Measurements from ENCODE around the gene GTPBP6. TPM values are rescaled to one million over a fixed set of nuclear protein-coding genes. Genes with fewer than 3 reads are reported as not detected.

The GTPBP6 gene
- total RNA-seq, 4 donors from 2014 or later: 26.2 to 65.3 (median 35.7) TPM

GRCh38 chrX:275476-275966 is 43.1 kb downstream of the GTPBP6 start:
- peaks cover 4 to 10% of the 10 kb centered on the region in 2 donors for H3K4me1 ChIP-seq
- H3K27me3 ChIP-seq: peaks cover 0 to 13% of the 10 kb centered on the region in 2 donors
- DNase-seq: no peak
- H3K9me3 ChIP-seq: no peaks in the 10 kb centered on the region
- no peak overlapping the region for H3K27ac ChIP-seq
- peak overlapping the region in 1 of 2 donors; percentile 3 for H3K4me3 ChIP-seq
- intact Hi-C loops (cut with DNase I; ENCODE audit: low total_unique reads): no loop called here
- TF ChIP-seq CTCF (IDR thresholded peaks at IDR 0.05) (no peak), POLR2A (IDR thresholded peaks at IDR 0.05) (no peak)
- H3K36me3 ChIP-seq: no peaks in the 10 kb centered on the region

DNA sequence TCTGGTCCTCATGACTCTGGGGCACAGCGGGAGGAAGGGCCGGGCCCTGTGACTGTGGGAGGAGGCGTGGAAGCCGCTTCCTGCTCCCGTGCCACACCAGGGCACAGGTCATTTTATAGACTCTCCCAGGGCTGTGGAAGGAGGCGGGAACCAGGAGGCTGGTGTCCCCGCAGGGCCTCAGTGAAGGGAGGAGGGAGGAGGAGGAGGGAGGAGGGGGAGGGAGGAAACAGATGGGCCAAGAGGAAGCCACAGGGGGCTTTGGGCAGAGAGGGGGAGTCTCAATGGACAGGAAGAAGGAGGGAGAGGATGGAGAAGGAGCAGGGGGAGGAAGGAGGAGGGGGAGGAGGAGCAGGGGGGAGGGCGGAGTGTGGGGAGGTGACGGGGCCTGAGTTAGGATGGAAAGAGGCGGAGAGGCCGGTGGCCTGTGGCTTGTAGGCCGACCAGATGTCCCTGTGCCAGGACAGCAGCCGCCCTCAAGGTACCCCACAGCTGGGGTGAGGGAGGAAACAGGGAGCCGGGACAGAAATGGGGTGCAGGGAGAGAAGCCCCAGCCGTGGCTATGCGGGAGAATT is 43.6 kb downstream of the GTPBP6 start:
- no peak overlapping the region for H3K27ac ChIP-seq
- no peak overlapping the region for H3K4me3 ChIP-seq
- intact Hi-C loops (cut with DNase I; ENCODE audit: low total_unique reads): no loop called here
- H3K27me3 ChIP-seq: peaks cover 0 to 13% of the 10 kb centered on the region in 2 donors
- peaks cover 4 to 10% of the 10 kb centered on the region in 2 donors for H3K4me1 ChIP-seq
- no peaks in the 10 kb centered on the region for H3K9me3 ChIP-seq
- no peak for TF ChIP-seq POLR2A (IDR thresholded peaks at IDR 0.05)
- TF ChIP-seq CTCF (IDR thresholded peaks at IDR 0.05): no peak
- H3K36me3 ChIP-seq: no peaks in the 10 kb centered on the region
- no peak for DNase-seq

GRCh38 chrX:270848-271367 is 47.7 kb downstream of the GTPBP6 start:
- DNase-seq: no peak

DNA sequence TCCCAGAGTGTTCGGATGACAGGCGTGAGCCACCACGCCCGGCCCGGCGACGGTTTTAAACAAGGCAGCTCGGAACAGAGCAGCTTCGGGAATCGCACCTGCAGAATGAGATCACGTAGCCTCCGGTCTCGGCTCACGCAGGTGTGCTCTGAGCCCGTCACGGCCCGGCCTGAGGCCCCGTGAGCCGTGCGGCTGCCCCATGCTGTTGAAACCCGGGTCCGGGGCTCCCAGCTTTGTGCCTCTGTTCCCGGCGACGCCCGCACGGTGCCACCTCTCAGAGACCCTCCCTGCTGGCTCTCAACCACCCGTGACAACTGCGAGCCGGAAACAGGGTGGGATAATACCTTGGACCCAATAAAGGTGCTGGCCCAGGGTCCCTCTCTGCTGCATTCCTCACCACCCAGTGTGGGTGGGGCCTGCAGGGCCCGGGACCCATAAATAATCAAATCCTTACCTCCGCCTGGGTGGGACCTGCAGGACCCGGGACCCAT is 50.8 kb downstream of the GTPBP6 start:
- no peaks in the 10 kb centered on the region for H3K27me3 ChIP-seq
- intact Hi-C loops (cut with DNase I; ENCODE audit: low total_unique reads): no loop called here
- no peaks in the 10 kb centered on the region for H3K36me3 ChIP-seq
- peak in 1 of 2 donors; percentile 9 for DNase-seq
- H3K4me1 ChIP-seq: no peaks in the 10 kb centered on the region
- no peak overlapping the region for H3K27ac ChIP-seq
- H3K9me3 ChIP-seq: no peaks in the 10 kb centered on the region
- TF ChIP-seq CTCF (IDR thresholded peaks at IDR 0.05) (no peak), POLR2A (IDR thresholded peaks at IDR 0.05) (no peak)
- H3K4me3 ChIP-seq: no peak overlapping the region

More at GRCh38 chrX:270848-271367, 47.7 kb downstream of the GTPBP6 start:
- no peak for TF ChIP-seq CTCF (IDR thresholded peaks at IDR 0.05)
- TF ChIP-seq POLR2A (IDR thresholded peaks at IDR 0.05): no peak
- no peaks in the 10 kb centered on the region for H3K36me3 ChIP-seq
- no peak overlapping the region for H3K27ac ChIP-seq
- H3K27me3 ChIP-seq: peaks cover 0 to 3% of the 10 kb centered on the region in 2 donors
- peaks cover 1 to 5% of the 10 kb centered on the region in 2 donors for H3K4me1 ChIP-seq
- intact Hi-C loops (cut with DNase I; ENCODE audit: low total_unique reads): no loop called here
- no peak overlapping the region for H3K4me3 ChIP-seq
- H3K9me3 ChIP-seq: no peaks in the 10 kb centered on the region

- H3K9me3 ChIP-seq: no peaks in the 10 kb centered on the region
- no peak overlapping the region for H3K4me3 ChIP-seq
- no peak for DNase-seq
- H3K27ac ChIP-seq: no peak overlapping the region
- no peak for TF ChIP-seq CTCF (IDR thresholded peaks at IDR 0.05)
- no peak for TF ChIP-seq POLR2A (IDR thresholded peaks at IDR 0.05)
- no peaks in the 10 kb centered on the region for H3K27me3 ChIP-seq
- intact Hi-C loops (cut with DNase I; ENCODE audit: low total_unique reads): no loop called here
- H3K4me1 ChIP-seq: no peaks in the 10 kb centered on the region
- no peaks in the 10 kb centered on the region for H3K36me3 ChIP-seq
These were observed 53.1 kb downstream of the GTPBP6 start for GRCh38 chrX:265502-265901.

Data from uterus (tissue), 4 donors.